Mesenchymal stem cell (in vitro differentiated cells and primary cell): ENCODE data around the gene NLGN1.

Source experiments
- DNase-seq: peaks from one replicate; pipeline ENCODE4 v3.0.0-alpha.2; 2013
- H2AFZ ChIP-seq: one replicate; pipeline ENCODE4 v1.6.1; 2013; ENCODE audit warnings: low read depth, mild to moderate bottlenecking, control low read depth, inconsistent platforms, low read length, moderate library complexity
- H2AK5ac ChIP-seq: 2 replicates; pipeline ENCODE4 v1.6.1; 2013; ENCODE audit warnings: low read length, moderate library complexity, mild to moderate bottlenecking, inconsistent platforms; ENCODE audit not compliant: severe bottlenecking
- H2BK120ac ChIP-seq: one replicate; pipeline ENCODE4 v1.6.1; 2013; ENCODE audit warnings: low read depth, mild to moderate bottlenecking, inconsistent platforms, low read length, moderate library complexity
- H2BK12ac ChIP-seq, 2 experiments: one replicate each; pipeline ENCODE4 v1.6.1; 2013; ENCODE audit warnings: inconsistent platforms in 2 of 2, low read length in 2 of 2, mild to moderate bottlenecking in 2 of 2, moderate library complexity in 2 of 2, control low read depth in 1 of 2
- H2BK15ac ChIP-seq: one replicate; pipeline ENCODE4 v1.6.1; 2013; ENCODE audit warnings: mild to moderate bottlenecking, low read depth, inconsistent platforms; ENCODE audit not compliant: poor library complexity, severe bottlenecking
- H2BK5ac ChIP-seq: 2 replicates; pipeline ENCODE4 v1.6.1; 2013; ENCODE audit warnings: low read depth, mild to moderate bottlenecking, low read length, control low read depth, inconsistent platforms; ENCODE audit not compliant: poor library complexity, severe bottlenecking
- H3K14ac ChIP-seq, 2 experiments: one replicate each; pipeline ENCODE4 v1.6.1; 2013; ENCODE audit warnings: inconsistent platforms in 2 of 2, low read length in 2 of 2, control low read depth in 1 of 2, mild to moderate bottlenecking in 1 of 2, moderate library complexity in 1 of 2
- H3K18ac ChIP-seq, 2 experiments: one replicate each; pipeline ENCODE4 v1.6.1; 2013; ENCODE audit warnings: inconsistent platforms in 2 of 2, low read length in 2 of 2, control low read depth in 1 of 2, low read depth in 1 of 2, mild to moderate bottlenecking in 1 of 2
- H3K23ac ChIP-seq, 2 experiments: one replicate each; pipeline ENCODE4 v1.6.1; 2013; ENCODE audit warnings: inconsistent platforms in 2 of 2, low read length in 2 of 2, mild to moderate bottlenecking in 2 of 2, moderate library complexity in 2 of 2, control low read depth in 1 of 2
- H3K27ac ChIP-seq: 2 replicates; pipeline ENCODE4 v1.5.1; 2013; ENCODE audit warnings: mild to moderate bottlenecking, moderate library complexity, low read length, control low read depth, inconsistent platforms; ENCODE audit not compliant: poor library complexity, severe bottlenecking
- H3K27me3 ChIP-seq, 2 experiments: 2 replicates each; pipeline versions ENCODE4 v1.6.1 to v1.7.0; 2013; ENCODE audit warnings: low read length in 2 of 2, mild to moderate bottlenecking in 2 of 2, moderate library complexity in 2 of 2, control low read depth in 1 of 2, inconsistent platforms in 1 of 2; ENCODE audit not compliant: control insufficient read depth in 1 of 2, insufficient read depth in 1 of 2
- H3K36me3 ChIP-seq, 2 experiments: 2 replicates each; pipeline versions ENCODE4 v1.6.1 to v1.7.0; 2013; ENCODE audit warnings: low read length in 2 of 2, control low read depth in 1 of 2, inconsistent platforms in 1 of 2, low read depth in 1 of 2, mild to moderate bottlenecking in 1 of 2; ENCODE audit not compliant: insufficient read depth in 2 of 2, control insufficient read depth in 1 of 2
- H3K4ac ChIP-seq, 2 experiments: one replicate each; pipeline ENCODE4 v1.6.1; 2013; ENCODE audit warnings: inconsistent platforms in 2 of 2, low read length in 2 of 2, mild to moderate bottlenecking in 2 of 2, moderate library complexity in 2 of 2, control low read depth in 1 of 2, low read depth in 1 of 2
- H3K4me1 ChIP-seq: 2 replicates; pipeline ENCODE4 v1.6.1; 2013; ENCODE audit warnings: low read depth, low read length, control low read depth; ENCODE audit not compliant: control insufficient read depth, insufficient read depth
- H3K4me2 ChIP-seq: 2 replicates; pipeline ENCODE4 v1.6.1; 2013; ENCODE audit warnings: low read length, mild to moderate bottlenecking, inconsistent platforms; ENCODE audit not compliant: poor library complexity, severe bottlenecking
- H3K4me3 ChIP-seq, 2 experiments: 2 replicates each; pipeline versions ENCODE4 v1.5.1 to v1.7.0; 2013; ENCODE audit warnings: low read length in 2 of 2, mild to moderate bottlenecking in 2 of 2, control low read depth in 1 of 2, low read depth in 1 of 2; ENCODE audit not compliant: insufficient read depth in 1 of 2
- H3K79me1 ChIP-seq: replicated peaks from 2 replicates; pipeline ENCODE4 v1.6.1; 2013; ENCODE audit warnings: mild to moderate bottlenecking, control low read depth, low read length, inconsistent platforms; ENCODE audit not compliant: poor library complexity, severe bottlenecking
- H3K9ac ChIP-seq: 2 replicates; pipeline ENCODE4 v1.7.0; 2013; ENCODE audit warnings: mild to moderate bottlenecking, low read length, moderate library complexity
- H3K9me3 ChIP-seq: 2 replicates; pipeline ENCODE4 v1.7.0; 2013; ENCODE audit warnings: mild to moderate bottlenecking, low read length; ENCODE audit not compliant: control insufficient read depth
- H4K8ac ChIP-seq: one replicate; pipeline ENCODE4 v1.6.1; 2013; ENCODE audit warnings: inconsistent platforms, mild to moderate bottlenecking, low read length, moderate library complexity
- H4K91ac ChIP-seq: one replicate; pipeline ENCODE4 v1.6.1; 2013; ENCODE audit warnings: mild to moderate bottlenecking, low read length, inconsistent platforms
- WGBS: methylation state at CpG from one replicate; pipeline ENCODE4 v1.1.7; 2013; ENCODE audit warnings: mixed read lengths; 5-methylcytosine and 5-hydroxymethylcytosine counted together

The NLGN1 gene

GRCh38 chr3:174202561-174202960 lies 805.0 kb downstream of the NLGN1 start:
- H2AFZ ChIP-seq, result no peak overlapping the region
- H2BK5ac ChIP-seq, result no peak overlapping the region
- H3K23ac ChIP-seq, result no peak overlapping the region
- H3K79me1 ChIP-seq, result no peaks in the 10 kb centered on the region
- H2BK15ac ChIP-seq, result no peak overlapping the region
- WGBS, result no CpG with 5 or more reads among the region's 1 CpG
- no peak for DNase-seq
- H2AK5ac ChIP-seq, result no peak overlapping the region
- H3K4me3 ChIP-seq, result no peak overlapping the region
- no peaks in the 10 kb centered on the region for H3K27me3 ChIP-seq
- H3K14ac ChIP-seq, result no peak overlapping the region
- H2BK120ac ChIP-seq, result no peak overlapping the region
- no peak overlapping the region for H3K18ac ChIP-seq
- H4K8ac ChIP-seq, result no peak overlapping the region
- H2BK12ac ChIP-seq, result no peak overlapping the region
- H3K4me1 ChIP-seq, result no peaks in the 10 kb centered on the region
- no peak overlapping the region for H3K4me2 ChIP-seq
- no peaks in the 10 kb centered on the region for H3K9me3 ChIP-seq
- H4K91ac ChIP-seq, result no peak overlapping the region
- H3K4ac ChIP-seq, result no peak overlapping the region
- H3K27ac ChIP-seq, result no peak overlapping the region
- no peaks in the 10 kb centered on the region for H3K36me3 ChIP-seq
- no peak overlapping the region for H3K9ac ChIP-seq

- no CpG with 5 or more reads among the region's 1 CpG for WGBS
- no peak overlapping the region for H2BK120ac ChIP-seq
- H3K9me3 ChIP-seq, result no peaks in the 10 kb centered on the region
Measured at GRCh38 chr3:174204765-174205164, 807.2 kb downstream of the NLGN1 start.

GRCh38 chr3:174206607-174207192 lies 809.2 kb downstream of the NLGN1 start:
- 91% methylated on average over 3 of the region's 4 CpGs for WGBS
- Histone ChIP-seq H3K4me3 (no peak overlapping the region), H4K91ac (no peak overlapping the region)

More at GRCh38 chr3:174204765-174205164, 807.2 kb downstream of the NLGN1 start:
- Histone ChIP-seq H3K23ac (no peak overlapping the region), H4K8ac (no peak overlapping the region), H2AFZ (no peak overlapping the region), H3K4me3 (no peak overlapping the region), H3K18ac (no peak overlapping the region), H2BK5ac (no peak overlapping the region), H2AK5ac (no peak overlapping the region), H2BK15ac (no peak overlapping the region), H3K79me1 (no peaks in the 10 kb centered on the region), H3K14ac (no peak overlapping the region), H3K4me2 (no peak overlapping the region), H3K4ac (no peak overlapping the region), H3K4me1 (no peaks in the 10 kb centered on the region), H3K27ac (no peak overlapping the region), H3K27me3 (no peaks in the 10 kb centered on the region), H4K91ac (no peak overlapping the region), H3K9ac (no peak overlapping the region), H2BK12ac (no peak overlapping the region), H3K36me3 (no peaks in the 10 kb centered on the region)
- no peak for DNase-seq

GRCh38 chr3:174208161-174208560 lies 810.6 kb downstream of the NLGN1 start:
- Histone ChIP-seq H3K36me3 (no peaks in the 10 kb centered on the region), H3K9me3 (no peaks in the 10 kb centered on the region), H2AK5ac (no peak overlapping the region), H3K4ac (no peak overlapping the region), H3K14ac (no peak overlapping the region), H3K4me1 (no peaks in the 10 kb centered on the region), H3K18ac (no peak overlapping the region), H3K23ac (no peak overlapping the region), H3K4me3 (no peak overlapping the region), H2BK15ac (no peak overlapping the region), H2BK12ac (no peak overlapping the region), H3K27ac (no peak overlapping the region), H2BK5ac (no peak overlapping the region), H2BK120ac (no peak overlapping the region), H3K9ac (no peak overlapping the region), H4K91ac (no peak overlapping the region), H4K8ac (no peak overlapping the region), H3K27me3 (no peaks in the 10 kb centered on the region), H2AFZ (no peak overlapping the region), H3K79me1 (no peaks in the 10 kb centered on the region), H3K4me2 (no peak overlapping the region)
- WGBS, result 100% methylated on average over 1 of the region's 2 CpGs
- DNase-seq, result no peak

More at GRCh38 chr3:174206607-174207192, 809.2 kb downstream of the NLGN1 start:
- H2BK12ac ChIP-seq, result no peak overlapping the region
- DNase-seq, result no peak
- no peak overlapping the region for H2AK5ac ChIP-seq
- no peak overlapping the region for H3K18ac ChIP-seq
- no peak overlapping the region for H3K4ac ChIP-seq
- H3K9ac ChIP-seq, result no peak overlapping the region
- no peaks in the 10 kb centered on the region for H3K79me1 ChIP-seq
- H3K27me3 ChIP-seq, result no peaks in the 10 kb centered on the region
- no peak overlapping the region for H2BK15ac ChIP-seq
- no peak overlapping the region for H3K23ac ChIP-seq
- H4K8ac ChIP-seq, result no peak overlapping the region
- H3K9me3 ChIP-seq, result no peaks in the 10 kb centered on the region
- H3K27ac ChIP-seq, result no peak overlapping the region
- no peak overlapping the region for H3K14ac ChIP-seq
- H3K4me2 ChIP-seq, result no peak overlapping the region
- H3K4me1 ChIP-seq, result no peaks in the 10 kb centered on the region
- H2AFZ ChIP-seq, result no peak overlapping the region
- H2BK5ac ChIP-seq, result no peak overlapping the region
- no peak overlapping the region for H2BK120ac ChIP-seq
- no peaks in the 10 kb centered on the region for H3K36me3 ChIP-seq
